ENCODE measurements around the gene MRAS.
"Not testable (repeated sequence)": the region's sequence is repeated elsewhere in the genome, so short reads cannot be mapped to it uniquely, and the experiment has no call there.

The MRAS gene

DNA sequence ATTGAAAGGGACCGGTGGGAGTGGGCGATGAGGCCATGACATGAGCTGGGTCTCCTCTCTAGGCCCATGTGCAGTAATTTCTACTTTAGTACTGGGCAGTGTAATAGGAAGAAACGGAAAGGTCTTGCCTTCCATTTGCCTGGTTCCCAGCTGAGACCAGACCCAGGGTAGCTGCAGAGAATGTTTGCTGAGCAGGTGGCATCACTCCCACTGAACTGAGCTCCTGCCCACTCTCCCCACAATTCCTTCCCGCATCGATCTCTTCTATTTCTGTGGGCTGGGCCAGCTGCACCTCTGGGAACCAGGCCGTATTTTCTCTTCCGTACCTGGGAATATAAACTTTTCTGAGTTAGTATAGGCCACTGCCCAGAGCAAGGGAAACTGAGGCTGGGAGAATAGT is 101.8 kb downstream of the MRAS start:
- no peak for DNase-seq

DNA sequence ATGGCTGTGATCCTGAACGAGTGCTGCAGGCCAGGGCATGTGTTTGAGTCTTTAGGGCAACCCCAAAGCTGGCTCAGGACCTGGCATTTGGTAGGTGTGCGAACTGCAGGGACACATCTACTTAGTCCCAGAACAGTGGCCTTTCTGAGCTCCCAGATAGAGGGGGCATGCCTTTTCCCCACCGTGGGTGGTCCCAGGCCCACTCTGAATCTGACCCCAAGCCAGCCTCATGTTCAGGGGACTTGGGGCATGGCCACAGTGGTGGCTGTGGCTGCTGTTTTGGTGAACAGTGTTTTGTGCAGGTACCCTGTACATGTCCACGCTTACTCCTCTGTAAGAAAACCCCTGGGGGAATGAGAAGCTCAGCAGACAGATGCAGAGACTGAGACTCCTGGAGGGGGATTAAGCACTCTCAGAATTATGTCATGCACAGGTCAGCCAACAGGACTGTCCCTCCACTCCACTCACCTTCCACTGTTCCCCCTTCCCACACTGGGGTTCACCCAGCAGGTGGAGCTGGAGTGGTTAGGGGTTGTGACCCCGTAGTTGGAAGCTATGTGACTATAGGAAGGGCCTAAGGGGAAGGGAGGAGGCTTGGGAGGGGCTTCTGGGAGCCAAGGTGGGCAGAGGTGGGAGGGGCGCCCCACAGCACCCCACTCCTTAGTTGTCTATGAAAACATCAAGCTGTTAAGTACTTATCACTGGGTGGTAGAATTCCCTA is 102.5 kb downstream of the MRAS start:
- no peak for DNase-seq

DNA sequence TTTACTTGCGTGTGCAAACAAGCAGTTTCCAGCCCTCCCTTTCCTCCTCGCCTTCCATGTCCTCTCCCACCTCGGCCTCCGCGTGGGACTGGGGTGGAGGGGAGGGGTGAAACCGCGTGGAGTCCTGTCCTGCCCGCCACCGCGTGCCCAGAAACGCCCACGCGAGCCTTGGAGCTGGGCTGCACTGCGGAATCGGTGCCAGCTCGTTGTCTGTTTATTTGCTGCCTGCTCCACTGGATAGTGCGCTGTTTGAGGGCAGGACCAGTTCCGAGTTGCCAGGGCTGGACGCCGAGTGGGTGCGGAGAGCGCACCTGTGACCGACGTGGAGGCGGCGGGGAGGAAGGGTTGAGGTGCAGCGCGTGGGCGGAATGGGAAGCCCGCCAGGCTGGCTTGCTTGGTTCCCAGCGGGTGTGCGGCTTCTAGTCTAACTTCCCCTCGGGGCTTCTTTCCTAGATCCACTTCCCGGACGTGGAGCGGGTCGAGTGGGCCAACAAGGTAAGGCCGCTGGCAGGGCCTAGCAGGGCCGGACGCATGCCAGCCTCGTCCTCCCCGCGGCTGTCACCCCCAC is 103.3 kb downstream of the MRAS start:
- no peak for DNase-seq

DNA sequence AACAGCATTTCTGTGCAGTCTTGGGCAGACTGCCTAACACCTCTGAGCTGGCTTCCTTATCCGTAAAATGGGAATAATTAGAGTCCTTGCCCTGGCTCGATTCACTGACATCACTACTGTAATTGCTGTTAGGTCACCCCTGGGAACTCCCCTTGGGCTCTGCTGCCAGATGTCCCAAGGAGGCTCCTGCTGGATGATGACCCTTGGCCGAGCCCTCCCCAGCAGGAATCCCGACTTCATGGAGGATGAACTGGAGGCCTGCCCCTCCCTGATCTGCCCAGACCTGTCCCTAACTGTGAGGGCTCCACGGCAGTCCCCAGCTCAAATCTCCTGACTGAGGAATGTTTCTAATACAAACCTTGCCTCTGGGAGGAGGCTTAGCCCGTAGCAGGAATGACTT is 104.1 kb downstream of the MRAS start:
- DNase-seq = no peak

DNA sequence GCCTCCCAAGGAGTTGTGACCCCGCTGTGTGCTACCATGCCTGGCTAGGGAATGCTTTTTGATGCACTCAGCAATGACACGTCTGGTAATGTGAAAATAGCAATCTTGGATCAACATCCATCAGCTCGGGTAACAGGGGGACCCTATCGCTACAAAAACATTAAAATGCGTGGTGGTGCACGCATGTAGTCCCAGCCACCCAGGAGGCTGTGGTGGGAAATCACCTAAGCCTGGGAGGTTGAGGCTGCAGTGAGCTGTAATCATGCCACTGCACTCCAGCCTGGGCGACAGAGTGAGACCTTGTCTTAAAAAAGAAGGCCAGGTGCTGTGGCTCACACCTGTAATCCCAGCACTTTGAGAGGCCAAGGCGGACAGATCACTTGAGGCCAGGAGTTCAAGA is 105.6 kb downstream of the MRAS start:
- not testable (repeated sequence) for DNase-seq
